Body of pancreas (tissue), 4 donors: Measurements from ENCODE around the gene IER3. TPM values are rescaled to one million over a fixed set of nuclear protein-coding genes. Genes with fewer than 3 reads are reported as not detected.

Experiments used
- ATAC-seq: fragments of 150-250 bp; one replicate; pipeline ENCODE4 v1.9.1; 2016
- DNase-seq, 4 donors: peaks; one replicate each; pipeline ENCODE4 v3.0.0-alpha.2; 2019
- H3K27ac ChIP-seq, 4 donors: fragments of 200-600 bp; sonication (generic); 1 replicate in 3 of 4; 2 replicates in 1 of 4; pipeline versions ENCODE4 v1.5.1 to v1.6.1; 2016 to 2019; ENCODE audit warnings: mild to moderate bottlenecking in 1 of 4, mixed read lengths in 1 of 4, moderate library complexity in 1 of 4
- H3K27me3 ChIP-seq, 2 donors: fragments of 200-600 bp; sonication (generic); one replicate each; pipeline ENCODE4 v1.6.0; 2016; ENCODE audit warnings: mild to moderate bottlenecking in 1 of 2
- H3K36me3 ChIP-seq, 2 donors: fragments of 200-600 bp; sonication (generic); replicated peaks in 1 of 2; 2 replicates each; pipeline ENCODE4 v1.5.1; 2016; ENCODE audit warnings: low read depth in 2 of 2; ENCODE audit not compliant: insufficient read depth in 1 of 2
- H3K4me1 ChIP-seq: fragments of 200-600 bp; sonication (generic); one replicate; pipeline ENCODE4 v1.6.0; 2016
- H3K4me3 ChIP-seq, 2 donors: fragments of 200-600 bp; sonication (generic); 1 replicate in 1 of 2; 2 replicates in 1 of 2; pipeline ENCODE4 v1.5.1; 2016 to 2019
- H3K9me3 ChIP-seq, 3 donors: fragments of 200-600 bp; sonication (generic); 1 replicate in 2 of 3; 2 replicates in 1 of 3; pipeline ENCODE4 v1.5.1; 2016
- POLR2A ChIP-seq, 3 donors: fragments of 450-650 bp; IDR thresholded peaks; one replicate each; pipeline ENCODE4 v1.6.1; 2016; ENCODE audit warnings: antibody characterized with exemption in 3 of 3, mild to moderate bottlenecking in 2 of 3
- WGBS, 2 donors: methylation state at CpG; one replicate each; pipeline ENCODE4 v1.1.5; 2017; 5-methylcytosine and 5-hydroxymethylcytosine counted together
- intact Hi-C: fragments of 100-400 bp; cut with DNase I; formaldehyde crosslinking; loops from one replicate; pipeline ENCODE4 v1.15.1; 2023
- total RNA-seq, 2 donors: library from RNA; depleted of rRNA; stranded (reverse); fragments of >200 nt; gene quantifications; one replicate each; pipeline ENCODE4 v1.1.0, GENCODE V29; 2016
- TF ChIP-seq, protein P1 (sequence below), 7 experiments: fragments of 450-650 bp in 4 of 7; fragments of 200-600 bp in 3 of 7; sonication (generic) in 3 of 7; IDR thresholded peaks; one replicate each; pipeline ENCODE4 v1.5.1; 2016 to 2019; ENCODE audit warnings: antibody characterized with exemption in 7 of 7

IER3 gene
- total RNA-seq, 2 donors from 2014 or later, result 46.4 to 60.3 TPM

DNA sequence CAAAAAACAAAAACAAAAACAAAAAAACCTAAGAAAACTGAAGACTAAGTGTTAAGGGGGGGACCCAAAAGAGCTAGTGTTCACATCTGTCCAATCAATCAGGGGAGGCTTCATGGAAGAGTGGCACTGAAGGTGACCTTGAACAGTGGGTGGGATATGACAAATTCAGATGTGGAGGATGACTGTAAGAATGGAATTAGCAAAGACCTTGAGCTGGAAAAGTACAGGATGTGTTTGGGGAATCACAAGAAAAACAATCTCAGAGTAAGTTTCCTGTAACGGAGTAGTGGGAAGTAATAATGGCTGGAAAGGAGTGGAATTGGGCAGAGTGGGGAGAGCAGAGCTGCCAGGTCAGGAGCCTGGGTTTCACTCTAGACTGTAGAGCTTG, 2.9 kb upstream of the IER3 start:
- H3K36me3 ChIP-seq, result no peaks in the 10 kb centered on the region
- TF ChIP-seq POLR2A (IDR thresholded peaks at IDR 0.05), result no peak
- H3K27me3 ChIP-seq, result no peaks in the 10 kb centered on the region
- H3K27ac ChIP-seq, result peak overlapping the region; percentile 82 to 97 (median 94)
- 85 to 96% methylated on average over 1 of the region's 1 CpG for WGBS, 2 donors
- intact Hi-C loops, result no loop called here
- no peak overlapping the region for H3K4me3 ChIP-seq
- H3K9me3 ChIP-seq, result no peaks in the 10 kb centered on the region
- peaks cover 69% of the 10 kb centered on the region for H3K4me1 ChIP-seq
- no peak for DNase-seq
- no peak for ATAC-seq

DNA sequence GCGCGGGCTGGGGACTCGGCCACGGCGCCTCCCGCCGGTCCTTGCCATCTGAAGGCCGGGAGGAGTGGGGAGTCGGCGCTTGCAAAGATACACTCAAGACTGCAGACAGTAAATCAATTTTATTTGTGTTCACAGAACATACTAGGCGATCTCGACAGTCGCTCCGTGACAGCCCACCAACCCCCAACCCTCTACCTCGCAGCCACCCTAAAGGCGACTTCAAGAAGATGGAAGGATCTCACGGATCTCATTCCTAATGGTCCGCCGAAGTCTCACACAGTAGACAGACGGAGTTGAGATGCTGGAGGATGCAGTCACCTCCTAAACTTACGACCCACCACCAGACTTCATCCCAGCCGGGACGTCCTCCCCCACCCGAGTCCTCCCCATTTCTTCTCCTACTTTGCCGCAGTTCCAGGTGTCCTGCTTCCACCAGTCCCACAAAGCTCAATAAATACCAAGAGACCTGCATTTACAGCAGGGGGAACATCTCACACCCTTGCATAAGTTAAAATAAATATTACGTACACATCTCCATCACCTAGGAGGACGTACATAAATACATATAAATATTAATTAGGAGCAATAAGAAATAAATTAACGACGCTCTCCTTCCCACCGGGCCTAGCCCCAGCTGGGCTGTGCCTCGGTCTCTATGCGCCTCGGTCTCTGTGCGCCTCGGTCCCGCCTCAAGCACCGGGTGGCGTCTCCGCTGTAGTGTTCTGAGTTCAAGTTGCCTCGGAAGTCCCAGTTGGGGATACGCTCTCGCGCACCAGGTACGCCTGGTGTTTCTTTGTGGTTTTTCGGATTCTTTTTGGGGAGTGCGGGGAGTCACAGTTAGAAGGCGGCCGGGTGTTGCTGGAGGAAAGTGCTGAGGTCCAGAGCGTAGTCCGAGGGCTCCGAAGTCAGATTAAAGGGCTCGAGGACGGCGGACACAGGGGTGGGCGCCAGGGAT, 971 bp downstream of the IER3 start:
- TF ChIP-seq, protein P1, sequence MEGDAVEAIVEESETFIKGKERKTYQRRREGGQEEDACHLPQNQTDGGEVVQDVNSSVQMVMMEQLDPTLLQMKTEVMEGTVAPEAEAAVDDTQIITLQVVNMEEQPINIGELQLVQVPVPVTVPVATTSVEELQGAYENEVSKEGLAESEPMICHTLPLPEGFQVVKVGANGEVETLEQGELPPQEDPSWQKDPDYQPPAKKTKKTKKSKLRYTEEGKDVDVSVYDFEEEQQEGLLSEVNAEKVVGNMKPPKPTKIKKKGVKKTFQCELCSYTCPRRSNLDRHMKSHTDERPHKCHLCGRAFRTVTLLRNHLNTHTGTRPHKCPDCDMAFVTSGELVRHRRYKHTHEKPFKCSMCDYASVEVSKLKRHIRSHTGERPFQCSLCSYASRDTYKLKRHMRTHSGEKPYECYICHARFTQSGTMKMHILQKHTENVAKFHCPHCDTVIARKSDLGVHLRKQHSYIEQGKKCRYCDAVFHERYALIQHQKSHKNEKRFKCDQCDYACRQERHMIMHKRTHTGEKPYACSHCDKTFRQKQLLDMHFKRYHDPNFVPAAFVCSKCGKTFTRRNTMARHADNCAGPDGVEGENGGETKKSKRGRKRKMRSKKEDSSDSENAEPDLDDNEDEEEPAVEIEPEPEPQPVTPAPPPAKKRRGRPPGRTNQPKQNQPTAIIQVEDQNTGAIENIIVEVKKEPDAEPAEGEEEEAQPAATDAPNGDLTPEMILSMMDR (IDR thresholded peaks at IDR 0.05), result no peak
- TF ChIP-seq POLR2A (IDR thresholded peaks at IDR 0.05), result peak in 1 of 3 donors; percentile 22
- intact Hi-C loops, result no loop called here
- no peaks in the 10 kb centered on the region for H3K9me3 ChIP-seq
- H3K4me3 ChIP-seq, result peak overlapping the region; percentile 22 to 63
- peak in 1 of 4 donors; percentile 22 for DNase-seq
- 2% methylated on average over 15 to 54 of the region's 55 CpGs for WGBS, 2 donors
- ATAC-seq, result no peak
- no peaks in the 10 kb centered on the region for H3K27me3 ChIP-seq
- H3K4me1 ChIP-seq, result peaks cover 56% of the 10 kb centered on the region
- H3K36me3 ChIP-seq, result peaks cover 4% of the 10 kb centered on the region in 2 donors
- H3K27ac ChIP-seq, result peak overlapping the region; percentile 89 to 96 (median 92)

DNA sequence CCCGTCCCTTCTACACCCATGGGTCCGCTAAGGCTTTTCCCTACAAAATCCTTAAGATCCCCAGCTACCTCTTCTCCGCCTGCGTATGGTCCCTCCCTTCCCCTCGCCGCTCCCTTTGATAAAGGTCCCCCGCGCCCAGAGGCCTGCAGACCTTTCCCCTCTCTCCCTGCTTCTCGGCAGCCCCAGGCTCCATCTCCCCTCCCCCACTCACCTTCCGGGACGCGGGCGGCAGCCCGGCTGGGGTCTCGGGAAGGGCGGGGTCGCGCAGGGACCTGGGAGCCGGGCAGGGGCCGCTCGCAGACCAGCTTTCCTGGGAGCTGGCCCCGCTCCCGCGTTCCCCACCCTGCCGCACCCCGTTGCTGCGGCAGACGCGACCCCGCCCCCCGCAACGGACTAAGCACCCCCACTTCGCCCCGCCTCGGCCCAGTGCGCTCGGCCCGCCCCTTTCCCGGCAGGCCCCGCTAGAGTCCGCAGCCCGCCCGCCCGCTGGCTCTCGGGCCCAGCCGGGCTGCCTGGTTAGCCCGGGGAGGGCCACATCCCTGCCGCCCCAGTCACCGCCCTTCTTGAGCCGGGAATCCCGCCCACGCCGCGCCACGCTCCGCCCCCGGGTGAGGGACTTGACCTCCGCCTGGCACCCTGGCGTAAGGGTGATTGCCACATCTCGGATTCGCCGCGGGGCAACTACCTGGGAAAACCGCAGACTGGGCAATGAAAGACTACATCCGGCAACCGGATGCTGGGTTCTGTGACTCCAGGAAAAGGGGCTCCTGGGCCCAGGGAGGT, 1.8 kb downstream of the IER3 start, which contains the start of gene FLOT1:
Gene FLOT1, minus strand, starts transcription at position 372 of the 783 bp plus-strand sequence. CDS start 498 bp downstream, outside the sequence.
- 0 to 3% methylated on average over 9 to 60 of the region's 66 CpGs for WGBS, 2 donors
- Histone ChIP-seq H3K27me3 (no peaks in the 10 kb centered on the region), H3K4me3 (peak within 1 kb of the TSS; percentile 59 to 63), H3K36me3 (peaks cover 4% of the 10 kb centered on the region in 2 donors), H3K4me1 (peaks cover 54% of the 10 kb centered on the region), H3K27ac (peak within 1 kb of the TSS; percentile 89 to 96 (median 92)), H3K9me3 (no peaks in the 10 kb centered on the region)
- intact Hi-C loops, result no loop called here
- DNase-seq (peak; percentile 99), ATAC-seq (peak; percentile 90)
- TF ChIP-seq POLR2A (IDR thresholded peaks at IDR 0.05), result peak; percentile 88 to 92 (median 90)
- TF ChIP-seq, protein P1 (IDR thresholded peaks at IDR 0.05), result peak in 1 of 7 experiments; percentile 9

DNA sequence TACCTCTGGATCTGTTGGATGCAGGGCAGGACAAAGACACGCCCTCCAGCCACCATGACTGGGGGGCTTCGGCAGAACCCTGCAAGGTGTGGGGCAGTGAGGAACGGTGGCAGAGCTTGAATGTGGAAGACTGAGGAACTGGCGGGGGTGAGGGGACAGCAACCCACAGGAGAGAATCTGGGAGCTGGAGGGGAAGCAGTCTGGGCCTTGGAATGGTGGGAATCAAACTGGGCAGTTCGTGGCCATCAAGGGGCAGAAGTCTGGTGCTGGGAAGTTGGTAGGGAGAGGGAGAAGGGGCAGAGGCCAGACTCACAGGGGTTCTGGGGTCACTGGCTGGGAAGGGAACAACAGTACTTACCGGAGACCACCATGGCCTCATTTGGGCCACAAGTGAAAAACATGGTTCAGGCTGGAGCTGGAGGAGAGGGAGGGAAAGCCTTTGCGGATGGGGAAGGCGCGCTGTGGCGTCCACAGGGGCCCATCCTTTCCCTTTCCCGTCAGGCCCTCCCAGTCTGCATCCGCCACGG, 2.5 kb downstream of the IER3 start:
- no peak for DNase-seq
- peak overlapping the region; percentile 59 to 63 for H3K4me3 ChIP-seq
- TF ChIP-seq POLR2A (IDR thresholded peaks at IDR 0.05), result no peak
- TF ChIP-seq, protein P1 (IDR thresholded peaks at IDR 0.05), result no peak
- H3K4me1 ChIP-seq, result peaks cover 53% of the 10 kb centered on the region
- peaks cover 4% of the 10 kb centered on the region in 2 donors for H3K36me3 ChIP-seq
- peak overlapping the region; percentile 68 to 96 (median 91) for H3K27ac ChIP-seq
- no peaks in the 10 kb centered on the region for H3K27me3 ChIP-seq
- WGBS, 2 donors, result 10% methylated on average over 13 of the region's 13 CpGs
- ATAC-seq, result no peak
- intact Hi-C loops, result no loop called here
- H3K9me3 ChIP-seq, result no peaks in the 10 kb centered on the region
